Activated T-helper 1 cell treated with anti-CD3 and anti-CD28 coated beads, Interleukin-2, amount 50 U/mL, for 16 hours (primary cell): ENCODE data around the gene SERHL2.
"Not testable (repeated sequence)": the region's sequence is repeated elsewhere in the genome, so short reads cannot be mapped to it uniquely, and the experiment has no call there.

Experiments
- DNase-seq, 2 donors: peaks; one replicate each; pipeline ENCODE4 v3.0.0-alpha.2; 2020; ENCODE audit warnings: low read depth in 1 of 2, low spot score in 1 of 2

The SERHL2 gene

DNA sequence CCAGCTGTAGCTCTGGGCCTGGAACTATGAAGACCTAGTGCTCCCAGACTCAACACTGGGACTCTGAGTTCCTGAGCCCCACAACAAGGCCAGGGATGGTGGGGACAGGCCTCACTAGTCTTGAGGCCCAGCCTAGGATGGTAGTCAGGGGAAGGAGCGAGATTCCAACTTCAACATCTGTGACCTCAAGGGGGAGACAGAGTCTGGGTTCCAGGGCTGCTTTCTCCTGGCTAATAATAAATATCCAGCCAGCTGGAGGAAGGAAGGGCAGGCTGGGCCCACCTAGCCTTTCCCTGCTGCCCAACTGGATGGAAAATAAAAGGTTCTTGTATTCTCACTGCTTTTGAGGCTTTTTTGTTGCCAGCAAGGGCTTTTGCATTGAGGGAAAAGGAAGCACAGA is 20.3 kb downstream of the SERHL2 start:
- not testable (repeated sequence) for DNase-seq

DNA sequence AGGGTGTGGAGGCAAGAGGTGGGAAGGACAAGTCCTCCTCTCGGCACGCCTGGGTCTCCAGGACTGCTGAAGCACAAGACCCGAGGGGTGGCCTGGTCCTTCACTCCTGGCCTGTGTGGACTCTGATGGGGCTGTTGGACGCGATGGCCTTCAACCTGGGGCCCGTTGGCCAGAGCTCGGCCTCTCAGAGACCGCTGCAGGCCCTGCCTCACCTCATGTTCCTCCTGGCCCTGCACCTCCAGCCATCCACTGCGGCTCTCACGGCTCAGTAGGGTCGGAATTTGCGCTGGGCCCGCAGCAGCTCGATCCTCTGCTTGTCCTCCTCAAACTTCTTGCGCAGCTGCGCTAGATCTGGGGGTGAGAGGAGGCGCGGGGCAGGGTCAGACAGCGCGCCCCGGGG is 20.7 kb downstream of the SERHL2 start:
- DNase-seq = not testable (repeated sequence)

DNA sequence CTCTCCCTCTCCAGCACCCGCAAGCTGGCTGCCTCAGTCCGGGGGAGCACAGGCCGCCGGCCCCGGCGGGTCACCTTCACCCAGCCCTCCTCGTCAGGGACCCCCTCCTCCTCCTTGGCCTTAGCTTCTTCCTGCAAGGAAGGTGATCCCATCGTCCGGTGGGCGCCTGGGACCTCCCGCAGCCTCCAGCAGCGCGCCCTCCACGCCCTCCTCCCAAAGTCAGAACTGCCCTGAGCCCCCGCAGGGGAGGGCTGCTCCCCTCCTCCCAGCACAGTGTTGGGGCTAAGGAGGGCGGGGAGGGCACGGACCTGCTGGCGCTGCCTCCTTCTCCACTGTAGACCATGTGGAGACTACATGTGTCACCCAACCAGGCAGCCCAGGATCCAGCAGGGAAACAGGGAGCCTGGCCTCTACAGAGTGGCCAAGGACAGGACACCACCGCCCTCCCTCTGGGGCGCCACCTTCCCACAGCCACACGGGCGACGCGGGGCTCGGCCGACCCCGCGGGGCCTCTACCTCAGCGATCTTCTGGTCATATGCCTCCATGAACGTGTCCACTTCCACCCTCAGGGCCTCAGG is 22.3 kb downstream of the SERHL2 start:
- DNase-seq = not testable (repeated sequence)

DNA sequence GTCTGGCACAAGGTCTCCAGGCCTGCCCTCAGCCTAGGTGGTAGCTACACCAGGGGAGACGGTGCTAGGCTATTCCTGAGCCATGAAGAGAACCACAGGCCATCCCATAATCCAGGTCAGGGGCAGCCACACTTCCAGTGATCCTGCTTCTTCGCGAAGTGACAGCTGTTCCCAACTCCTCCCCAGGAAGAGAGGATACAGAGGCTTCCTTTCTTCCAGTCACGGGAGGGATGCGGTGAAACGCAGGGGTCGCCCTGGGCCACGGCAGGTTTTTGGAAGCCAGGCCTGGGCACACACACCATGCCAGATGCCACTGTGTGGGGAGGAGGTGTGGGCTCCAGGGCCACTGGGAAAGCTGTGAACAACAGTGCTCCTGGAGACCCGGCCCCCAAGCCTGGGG is 23.4 kb downstream of the SERHL2 start:
- not testable (repeated sequence) for DNase-seq

DNA sequence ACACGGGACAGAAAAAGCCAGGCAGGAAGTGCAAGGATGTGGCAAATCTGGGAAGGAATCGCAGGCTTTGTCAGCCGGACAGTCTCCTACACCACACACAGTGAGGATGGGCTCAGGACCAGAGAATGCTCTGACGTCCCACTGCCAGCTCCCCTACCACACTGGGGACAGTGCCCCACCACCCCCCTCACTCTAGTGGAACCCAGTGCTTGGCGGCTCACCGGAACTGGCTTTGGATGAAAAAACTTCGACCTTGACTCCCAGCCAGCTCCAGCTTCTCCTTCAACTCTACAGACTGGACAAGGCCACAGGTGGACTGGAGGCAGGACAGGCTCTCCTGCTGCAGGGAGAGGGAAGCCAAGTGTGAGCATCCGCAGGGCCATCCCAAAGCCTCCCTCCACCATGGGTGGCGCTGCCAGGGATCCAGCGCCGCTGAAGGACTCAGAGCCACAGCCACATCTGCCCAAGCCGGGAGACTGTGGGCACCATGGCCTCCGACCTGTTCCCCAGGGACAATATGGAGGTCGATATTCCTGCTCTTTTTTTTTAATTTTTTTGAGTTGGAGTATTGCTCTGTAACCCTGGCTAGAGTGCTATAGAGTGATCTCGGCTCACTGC is 24.0 kb downstream of the SERHL2 start:
- no peak for DNase-seq

DNA sequence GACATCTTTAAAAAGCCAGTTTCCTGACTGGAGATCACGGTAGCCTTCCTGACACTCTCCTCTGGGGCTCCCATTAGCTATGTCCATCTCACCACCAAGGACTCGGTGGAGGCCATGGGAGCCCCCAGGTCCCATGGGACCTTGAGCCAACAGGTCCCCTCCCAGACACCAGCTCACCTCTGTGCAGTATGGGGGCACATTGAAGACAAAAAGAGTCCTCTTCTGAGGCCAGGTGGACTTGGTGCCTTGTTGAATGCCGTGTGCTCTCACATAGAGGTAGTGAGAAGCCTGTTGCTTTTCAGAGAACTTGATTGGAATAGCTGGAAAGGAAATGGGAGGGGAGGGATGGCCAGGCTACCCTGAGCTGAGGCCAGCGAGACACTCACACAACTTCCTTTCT is 26.3 kb downstream of the SERHL2 start:
- not testable (repeated sequence) for DNase-seq

DNA sequence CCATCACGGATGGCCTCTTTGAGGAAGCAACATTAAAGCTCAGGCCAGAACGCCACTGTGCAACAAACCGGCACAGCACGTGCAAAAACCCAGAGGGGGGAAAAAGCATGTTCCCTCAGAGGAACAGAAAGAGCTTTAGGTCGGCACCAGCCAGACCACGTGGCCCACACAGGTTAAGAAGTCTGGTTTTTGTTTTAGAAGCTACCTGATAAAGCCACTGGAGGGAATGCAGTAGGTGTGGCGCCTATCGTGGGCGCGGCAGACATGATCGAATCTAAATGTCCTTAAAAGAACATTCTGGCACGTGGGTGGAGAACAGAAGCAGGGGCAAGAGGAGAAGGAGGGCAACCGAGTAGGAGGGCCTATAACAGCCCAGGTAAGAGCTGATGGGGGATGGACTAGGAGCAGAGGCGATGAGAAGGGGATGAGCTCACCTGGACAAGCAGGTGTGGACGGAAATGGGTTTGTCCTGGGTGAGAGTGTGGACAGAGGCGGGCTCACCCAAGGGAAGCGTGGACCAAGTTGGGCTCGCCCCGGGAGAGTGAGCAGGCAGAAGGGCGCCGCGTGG is 27.5 kb downstream of the SERHL2 start:
- not testable (repeated sequence) for DNase-seq

DNA sequence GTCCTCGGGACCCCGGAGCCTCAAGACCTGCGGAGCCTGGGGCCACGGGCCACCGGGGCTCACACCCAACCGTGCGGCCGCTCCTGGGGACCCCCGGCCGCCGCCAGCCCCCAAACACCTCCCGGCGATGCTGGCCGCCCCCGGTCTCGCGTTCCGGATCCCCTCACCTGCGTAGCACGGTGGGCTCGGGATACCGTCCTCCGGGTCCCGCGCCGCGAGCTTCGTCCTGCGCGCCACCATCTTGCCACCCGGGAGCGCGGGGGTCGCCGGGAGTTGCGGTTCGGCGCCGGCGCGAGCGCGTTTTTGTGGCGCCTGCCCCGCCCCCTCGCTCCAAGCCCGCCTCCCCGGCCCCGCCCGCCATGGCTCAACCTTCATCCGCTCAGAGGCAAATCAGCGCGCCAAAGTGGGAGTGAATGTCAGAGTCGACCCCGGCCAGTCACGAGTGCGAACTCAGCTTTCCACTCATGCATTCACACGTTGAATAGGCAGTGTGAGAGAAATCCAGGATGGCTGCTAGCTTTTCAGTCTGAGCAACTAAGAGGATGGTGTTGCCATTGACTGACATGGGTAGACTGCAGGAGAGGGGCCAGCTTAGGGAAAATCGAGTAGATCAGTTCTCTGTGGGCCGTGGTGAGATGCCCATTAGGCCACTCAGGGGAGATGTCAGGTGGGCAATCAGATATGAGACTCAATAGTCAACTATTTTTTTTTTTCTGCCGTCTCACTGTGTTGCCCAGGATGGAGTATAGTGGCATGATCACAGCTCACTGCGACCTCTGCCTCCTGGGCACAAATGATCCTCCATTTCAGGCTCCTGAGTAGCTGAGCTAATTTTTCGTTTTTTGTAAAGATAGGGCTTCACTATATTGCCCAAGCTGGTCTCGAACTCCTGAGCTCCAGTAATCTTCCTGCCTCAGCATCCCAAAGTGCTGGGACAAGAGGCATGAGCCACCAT is 28.3 kb downstream of the SERHL2 start:
- DNase-seq = peak; percentile 71 to 73

DNA sequence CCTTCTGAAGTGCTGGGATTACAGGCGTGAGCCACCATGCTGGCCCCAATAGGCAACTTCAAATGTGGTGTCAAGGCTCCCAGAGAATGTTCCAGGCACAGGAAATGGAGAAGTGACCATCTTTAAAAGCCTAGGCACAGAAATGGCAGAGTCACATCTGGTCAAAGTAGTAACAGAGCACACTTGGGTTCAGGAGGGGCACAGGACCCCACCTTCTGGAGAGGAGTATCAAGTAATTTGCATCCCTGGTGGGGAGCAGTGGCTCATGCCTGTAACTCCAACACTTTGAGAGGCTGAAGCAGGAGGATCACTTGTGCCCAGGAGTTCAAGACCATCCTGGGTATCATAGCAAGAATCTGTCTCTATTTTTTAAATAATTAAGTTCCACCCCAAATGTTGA is 29.2 kb downstream of the SERHL2 start:
- DNase-seq = no peak

DNA sequence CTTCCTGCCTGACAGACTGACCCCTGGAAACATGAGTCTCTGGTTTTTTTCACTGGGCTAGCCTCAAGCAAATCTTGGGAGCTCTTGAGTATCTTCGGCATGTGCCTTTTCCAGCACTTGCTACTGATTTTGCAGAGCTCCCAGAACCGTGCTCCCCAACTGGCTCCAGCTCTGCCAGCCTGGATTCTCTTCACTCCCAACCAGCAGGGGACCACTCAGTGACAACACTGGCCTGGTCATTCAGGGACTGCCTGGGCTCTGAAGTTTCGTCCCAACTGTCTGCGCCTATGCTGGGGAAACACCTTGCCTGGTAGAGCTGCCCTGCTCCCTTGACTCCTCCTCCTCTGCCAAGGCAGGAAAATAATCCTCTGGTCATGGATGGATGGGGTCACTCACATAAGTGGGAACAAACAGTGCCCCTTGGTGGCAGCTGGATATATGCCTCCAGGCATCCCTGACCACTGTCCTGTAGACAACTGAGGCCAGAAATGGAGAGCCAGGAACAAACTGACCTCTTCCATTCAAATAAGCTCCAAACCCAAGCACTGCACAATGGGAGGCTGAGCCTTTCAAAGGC is 30.7 kb downstream of the SERHL2 start:
- DNase-seq = no peak

DNA sequence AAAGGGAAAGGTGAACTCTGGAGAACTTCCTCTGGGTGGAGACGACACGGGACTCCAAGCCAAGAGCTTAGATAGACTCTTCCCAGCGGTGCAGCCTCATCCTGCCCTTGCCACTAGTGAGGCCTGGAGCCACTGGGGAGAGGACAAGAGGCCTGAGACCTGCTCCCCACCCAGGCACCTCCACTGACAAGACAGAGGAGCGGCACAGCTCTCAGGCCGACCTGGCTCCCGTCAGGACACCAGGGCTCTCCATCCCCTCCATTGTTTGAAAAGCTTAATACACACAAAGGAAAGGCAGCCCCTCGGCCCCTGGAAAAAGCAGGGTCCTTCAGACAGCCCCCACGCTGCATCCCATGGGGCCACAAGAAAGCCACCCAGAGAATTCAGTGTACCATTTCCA is 31.3 kb downstream of the SERHL2 start:
- DNase-seq = no peak

DNA sequence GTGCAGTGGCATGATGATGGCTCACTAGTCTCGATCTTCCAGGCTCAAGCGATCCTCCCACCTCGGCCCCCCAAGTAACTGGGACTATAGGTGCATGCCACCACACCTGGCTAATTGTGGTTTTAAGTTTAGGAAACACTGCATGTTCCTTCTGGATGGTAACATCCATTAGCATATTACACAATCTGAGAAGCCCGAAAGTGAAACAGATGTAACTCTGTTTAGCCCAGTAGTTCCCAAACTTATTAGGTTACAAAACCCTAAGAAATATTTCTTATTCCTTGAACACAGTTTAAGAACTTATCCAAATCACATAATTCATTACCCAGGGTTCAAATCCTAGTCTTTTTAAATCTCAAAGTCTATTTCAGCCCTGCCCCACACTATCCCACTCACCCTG is 32.6 kb downstream of the SERHL2 start:
- DNase-seq = no peak

DNA sequence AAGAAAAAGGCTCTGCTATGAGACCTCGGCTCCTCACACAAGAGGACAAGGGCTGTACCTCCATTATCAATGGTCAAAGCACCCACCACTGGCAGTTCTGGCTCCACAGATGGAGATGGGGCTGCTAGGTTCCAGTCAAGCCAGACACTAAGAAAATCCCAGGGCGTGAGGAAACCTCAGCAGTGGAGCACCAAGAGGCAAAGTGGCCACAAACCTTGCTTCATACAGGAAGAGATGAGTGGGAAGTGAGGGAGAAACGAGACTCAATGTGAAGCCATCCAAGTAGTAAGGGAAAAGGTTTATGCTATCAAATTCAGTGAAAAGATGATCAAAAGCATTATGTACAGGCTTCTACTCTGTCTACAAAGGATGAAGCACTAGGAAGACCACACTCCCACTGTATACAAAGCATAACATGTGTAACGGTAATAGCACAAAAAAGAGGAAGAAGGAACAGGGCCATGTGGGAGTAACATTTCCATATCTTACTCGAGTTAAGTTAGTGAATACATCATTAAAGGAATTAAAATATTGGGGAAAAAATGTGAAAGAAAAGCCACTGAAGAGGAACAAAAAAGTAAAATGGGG is 33.9 kb downstream of the SERHL2 start:
- no peak for DNase-seq

DNA sequence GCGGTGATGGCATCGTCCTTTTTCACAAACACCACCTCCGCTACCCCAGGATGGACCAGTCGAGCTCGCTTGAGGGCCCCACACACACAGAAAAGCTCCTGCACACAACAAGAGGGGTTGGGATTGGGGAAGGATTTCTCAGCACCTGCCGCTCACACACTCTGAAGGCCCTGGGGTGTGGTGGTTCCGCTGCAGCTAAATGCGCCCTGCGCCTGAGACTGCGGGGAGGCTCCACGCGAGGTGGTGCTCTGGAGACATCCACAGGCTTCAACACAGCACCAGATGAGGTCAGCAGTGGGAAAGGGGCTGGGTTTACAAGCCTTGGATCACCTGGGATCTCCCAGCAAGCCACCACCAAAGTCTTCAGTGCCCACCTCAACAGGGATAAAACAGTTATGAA is 38.2 kb downstream of the SERHL2 start:
- DNase-seq = no peak

DNA sequence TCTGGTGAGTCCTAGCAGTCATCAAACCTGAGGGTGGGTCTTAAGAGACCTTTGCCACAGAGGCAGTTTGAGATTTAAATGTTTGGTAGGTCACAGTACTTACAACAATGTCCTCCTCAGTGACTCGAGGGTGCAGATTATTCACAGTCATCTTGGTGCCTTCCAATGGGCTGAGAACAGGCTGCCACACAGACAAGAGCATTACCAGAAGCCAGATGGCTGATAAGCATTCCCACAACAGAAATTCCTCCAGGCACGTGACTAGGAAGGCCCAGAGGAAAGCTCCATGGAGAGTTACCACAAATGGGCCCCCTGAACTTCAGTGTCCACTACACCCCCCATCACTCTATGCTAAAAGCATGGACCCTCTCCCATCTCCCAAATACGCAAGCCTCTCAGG is 41.7 kb downstream of the SERHL2 start:
- no peak for DNase-seq

DNA sequence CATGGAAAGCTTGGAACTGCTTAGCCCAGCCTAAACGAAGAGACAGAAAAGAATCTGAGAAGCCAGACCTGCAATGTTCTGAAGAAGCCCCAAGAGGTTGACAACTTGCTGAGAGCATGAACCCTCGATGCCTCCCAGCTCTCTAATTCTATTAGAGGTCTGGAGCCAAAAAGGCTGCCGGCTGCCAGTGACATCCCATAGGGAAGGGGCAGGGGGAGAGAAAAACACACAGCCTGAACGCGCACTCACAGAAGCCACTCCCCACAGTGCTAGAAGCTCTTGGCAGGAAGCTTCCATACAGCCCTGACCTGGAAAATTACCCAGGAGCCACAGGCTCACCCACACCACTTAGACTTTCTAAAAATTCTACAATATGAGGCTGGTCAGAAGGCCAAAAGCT is 42.6 kb downstream of the SERHL2 start:
- DNase-seq = no peak

DNA sequence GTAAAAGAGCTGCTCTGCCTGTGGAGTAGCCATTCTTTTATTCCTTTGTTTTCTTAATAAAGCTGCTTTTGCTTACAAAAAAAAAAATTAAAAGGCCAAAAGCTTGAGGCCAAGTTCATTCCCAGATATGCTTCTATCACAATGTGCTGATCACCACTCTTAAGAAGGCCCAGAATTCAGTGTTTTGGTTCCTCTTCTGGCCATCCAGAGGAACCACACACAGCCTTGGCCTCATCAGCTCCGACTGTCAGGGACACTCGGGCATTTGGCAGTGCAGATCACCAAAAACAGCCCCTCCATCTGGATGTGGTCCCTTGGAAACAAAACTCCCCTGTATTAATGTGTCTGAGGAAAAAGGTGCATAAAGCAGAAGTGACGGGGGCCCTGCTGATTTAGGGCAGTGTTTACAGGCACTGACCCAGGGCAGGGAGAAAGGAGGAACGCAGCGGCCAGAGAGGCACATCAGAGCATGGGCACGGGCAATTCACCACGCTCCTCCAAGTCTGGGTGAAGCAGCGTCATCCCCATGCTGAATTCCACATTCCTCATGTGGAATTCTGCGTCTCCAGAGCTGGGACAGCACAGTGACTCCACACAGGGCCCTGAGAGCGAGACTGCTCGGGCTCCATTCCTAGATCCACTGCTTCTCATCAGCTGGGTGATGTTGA is 43.2 kb downstream of the SERHL2 start:
- no peak for DNase-seq

DNA sequence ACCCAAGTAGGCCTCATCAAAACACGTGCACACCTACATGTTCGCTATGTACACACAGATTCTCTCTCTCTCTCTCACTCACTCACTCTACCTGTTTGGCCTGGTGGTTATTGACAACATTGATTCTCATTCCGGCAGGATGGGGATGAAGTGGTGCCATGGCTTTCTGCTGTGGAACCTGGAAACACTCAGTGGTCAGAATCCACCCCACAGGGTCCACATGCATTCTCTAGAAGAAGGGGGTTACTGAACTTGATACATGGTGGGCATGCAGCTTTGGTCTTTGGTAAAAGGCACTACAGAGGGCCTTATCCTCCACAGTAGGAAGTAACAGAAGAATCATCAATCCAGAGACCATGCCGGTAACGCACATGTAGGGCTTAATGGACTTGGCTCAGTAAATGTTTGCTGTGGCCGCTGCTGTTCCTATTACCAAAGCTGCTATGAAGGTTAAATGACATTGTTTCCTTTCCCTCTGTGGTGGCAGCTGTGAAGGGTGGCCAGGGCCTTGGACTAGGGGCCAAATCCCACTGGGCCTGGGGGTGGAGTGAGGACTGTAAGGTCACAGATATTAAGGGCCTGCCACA is 48.2 kb downstream of the SERHL2 start:
- no peak for DNase-seq

DNA sequence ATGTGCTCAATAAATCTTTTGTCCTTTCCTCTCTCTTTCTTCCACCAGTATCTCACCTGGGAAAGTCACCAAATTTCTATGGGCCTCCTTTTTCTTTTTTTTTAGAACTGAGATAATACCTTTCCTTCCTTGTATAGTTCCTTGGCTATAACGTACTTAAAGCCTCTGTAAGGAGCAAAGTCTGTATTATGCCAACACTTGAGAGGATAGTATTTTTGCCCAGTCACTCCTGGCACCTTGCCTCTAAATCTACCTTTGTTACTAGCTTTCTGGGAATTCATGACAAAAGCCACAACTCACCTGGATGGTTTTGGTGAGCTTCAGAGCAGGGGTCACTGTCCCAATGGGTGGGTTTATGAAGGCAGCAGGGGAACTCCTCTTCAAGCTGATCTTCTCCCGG is 48.7 kb downstream of the SERHL2 start:
- no peak for DNase-seq

DNA sequence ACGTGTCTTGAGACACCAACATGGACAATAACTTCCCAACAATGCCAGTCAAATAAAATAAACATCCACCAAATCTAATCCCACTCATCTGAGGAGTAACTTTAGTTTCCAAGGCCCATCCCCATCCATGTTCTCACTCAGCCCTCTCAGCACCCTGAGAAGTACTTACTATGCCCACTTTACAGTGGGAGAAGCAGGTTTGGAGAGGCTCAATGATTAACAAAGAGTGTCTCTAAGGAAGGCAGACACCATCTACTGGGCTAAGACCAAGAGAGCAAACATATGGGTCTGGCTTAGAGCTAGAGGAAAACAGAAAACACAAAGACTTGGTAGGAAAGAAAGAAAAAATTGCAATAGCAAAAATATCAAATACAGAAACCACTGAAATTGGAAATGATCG is 49.7 kb downstream of the SERHL2 start:
- no peak for DNase-seq
